K562 (cell line): Measurements from ENCODE around the gene LASP1. TPM values are rescaled to one million over a fixed set of nuclear protein-coding genes. Genes with fewer than 3 reads are reported as not detected.
A peak's percentile ranks its signal among the peaks of the same experiment; 100 is the strongest.

Experiments used
- ATF4 ChIP-seq: fragments of 450-650 bp; formaldehyde crosslinking; IDR thresholded peaks from 2 replicates; pipeline ENCODE4 v1.4.0; 2022; ENCODE audit warnings: mild to moderate bottlenecking, moderate library complexity
- BCLAF1 ChIP-seq, 2 experiments: fragments of 450-650 bp in 1 of 2; IDR thresholded peaks; 2 replicates each; pipeline ENCODE4 v1.6.1; 2011 to 2017; ENCODE audit warnings: low read depth in 2 of 2, antibody characterized with exemption in 1 of 2, borderline replicate concordance in 1 of 2, low read length in 1 of 2, mild to moderate bottlenecking in 1 of 2, mixed read lengths in 1 of 2; ENCODE audit not compliant: control insufficient read depth in 1 of 2
- CBFB ChIP-seq: sonication (generic); formaldehyde crosslinking; IDR thresholded peaks from 2 replicates; pipeline ENCODE4 v1.4.0; 2020; ENCODE audit warnings: mild to moderate bottlenecking, missing genetic modification reagents
- CREB5 ChIP-seq: fragments of 250-450 bp; sonication (Bioruptor Pico); IDR thresholded peaks from 2 replicates; pipeline ENCODE4 v1.5.0; 2020; ENCODE audit warnings: mild to moderate bottlenecking
- DACH1 ChIP-seq: fragments of 450-650 bp; IDR thresholded peaks from 2 replicates; pipeline ENCODE4 v1.6.1; 2018; ENCODE audit not compliant: partially characterized antibody
- GATA2 ChIP-seq: sonication (generic); formaldehyde crosslinking; IDR thresholded peaks from 2 replicates; pipeline ENCODE4 v1.4.0; 2020; ENCODE audit warnings: mild to moderate bottlenecking, missing genetic modification reagents
- HIVEP1 ChIP-seq: fragments of 250-450 bp; sonication (Bioruptor Pico); IDR thresholded peaks from 2 replicates; pipeline ENCODE4 v1.4.0; 2020; ENCODE audit warnings: mild to moderate bottlenecking
- IFI16 ChIP-seq: fragments of 250-450 bp; sonication (Bioruptor Pico); IDR thresholded peaks from 2 replicates; pipeline ENCODE4 v2.1.2; 2022; ENCODE audit warnings: mild to moderate bottlenecking, inconsistent platforms
- KLF10 ChIP-seq: fragments of 250-450 bp; sonication (Bioruptor Pico); IDR thresholded peaks from 2 replicates; pipeline ENCODE4 v1.6.1; 2021; ENCODE audit warnings: matching md5 sums
- MCM7 ChIP-seq, 2 experiments: fragments of 450-650 bp; IDR thresholded peaks; 2 replicates each; pipeline ENCODE4 v1.6.1; 2016 to 2018
- MLX ChIP-seq, 2 experiments: fragments of 450-650 bp in 1 of 2; sonication (generic) in 1 of 2; formaldehyde crosslinking; conservative IDR thresholded peaks; 2 replicates each; pipeline versions ENCODE4 v1.4.0 to v1.8.1; 2020 to 2022; ENCODE audit warnings: mild to moderate bottlenecking in 1 of 2, missing genetic modification reagents in 1 of 2
- PHF21A ChIP-seq: fragments of 450-650 bp; IDR thresholded peaks from 2 replicates; pipeline ENCODE4 v1.6.1; 2017; ENCODE audit warnings: low read depth, borderline replicate concordance
- POLR2H ChIP-seq: IDR thresholded peaks from 2 replicates; pipeline ENCODE4 v1.6.1; 2016; ENCODE audit warnings: missing genetic modification characterization, low read depth, mild to moderate bottlenecking, control low read depth, missing compliant biosample characterization, moderate library complexity
- SMARCB1 ChIP-seq: IDR thresholded peaks from 2 replicates; pipeline ENCODE4 v1.6.1; 2011; ENCODE audit warnings: improper control_type of control experiment, low read depth; ENCODE audit not compliant: insufficient read length
- SRF ChIP-seq, 2 experiments: fragments of 250-450, 450-650 bp in 1 of 2; sonication (Bioruptor Pico) in 1 of 2; sonication (generic) in 1 of 2; formaldehyde crosslinking; IDR thresholded peaks; 2 replicates each; pipeline versions ENCODE4 v1.5.0 to v1.5.1; 2020 to 2022; ENCODE audit warnings: mild to moderate bottlenecking in 1 of 2, missing genetic modification reagents in 1 of 2
- SRSF1 ChIP-seq: fragments of 200-400 bp; formaldehyde crosslinking; IDR thresholded peaks from 2 replicates; pipeline ENCODE4 v1.6.1; 2017; ENCODE audit warnings: mild to moderate bottlenecking, low read depth, low read length, moderate library complexity
- SRSF3 ChIP-seq: fragments of 200-400 bp; formaldehyde crosslinking; IDR thresholded peaks from 2 replicates; pipeline ENCODE4 v1.6.1; 2016; ENCODE audit warnings: mild to moderate bottlenecking, low read length, moderate library complexity; ENCODE audit not compliant: insufficient read depth
- TAF7 ChIP-seq: fragments of 450-650 bp; IDR thresholded peaks from 2 replicates; pipeline ENCODE4 v1.6.1; 2016; ENCODE audit warnings: missing genetic modification characterization, missing compliant biosample characterization
- TEAD2 ChIP-seq: fragments of 450-650 bp; IDR thresholded peaks from 2 replicates; pipeline ENCODE4 v1.6.1; 2016; ENCODE audit warnings: missing genetic modification characterization, control low read depth, missing compliant biosample characterization
- ZNF121 ChIP-seq: sonication (generic); formaldehyde crosslinking; conservative IDR thresholded peaks from 2 replicates; pipeline ENCODE4 v1.8.0; 2022; ENCODE audit warnings: missing genetic modification reagents
- ZNF197 ChIP-seq: fragments of 200-800 bp; sonication (Bioruptor generic); IDR thresholded peaks from 2 replicates; pipeline ENCODE4 v1.6.1; 2016; ENCODE audit warnings: low read depth, missing genetic modification characterization, missing compliant biosample characterization
- ZNF561 ChIP-seq: fragments of 450-650 bp; formaldehyde crosslinking; conservative IDR thresholded peaks from 2 replicates; pipeline ENCODE4 v1.4.0; 2020; ENCODE audit warnings: mild to moderate bottlenecking, moderate library complexity
- polyA plus RNA-seq, 8 experiments: library from polyadenylated mRNA; depleted of rRNA in 4 of 8; stranded (reverse) in 5 of 8; unstranded in 3 of 8; fragments of >200 nt; fragmentation: Nextera tagmentation in 2 of 8; fragmentation: Illumina TruSeq in 1 of 8; extraction: Ambion mirVana in 2 of 8; extraction: Trizol in 1 of 8; gene quantifications; 2 replicates each; pipeline versions ENCODE4 v1.2.1 to v1.2.3, GENCODE V29; 2011 to 2014; ENCODE audit warnings: inconsistent platforms in 1 of 8, missing spikeins in 1 of 8
- total RNA-seq, 7 experiments: library from RNA; depleted of rRNA in 6 of 7; stranded (reverse); fragments of >200 nt in 6 of 7; fragmentation: Illumina TruSeq in 2 of 7; extraction: Trizol in 2 of 7; gene quantifications; 2 replicates each; pipeline versions ENCODE4 v1.2.1 to v1.2.3, GENCODE V29; 2011 to 2021; ENCODE audit warnings: low replicate concordance in 1 of 7

LASP1 gene
- total and polyA plus RNA-seq, 9 of the 15 experiments (the other 6 are each of a cell fraction or from before 2014, with no cell fraction given) = 23.0 to 125 (median 55.3) TPM

- TF ChIP-seq CREB5 (CRISPR knock-in tag) (no peak; the same call in 1 of the 2 replicates), POLR2H (tag) (peak; percentile 90), ZNF197 (CRISPR knock-in tag) (0 out of 2 replicates have a peak, but pooled peaks have one; percentile 57), BCLAF1 (IDR thresholded peaks at IDR 0.05; ENCODE audit: borderline replicate concordance in 1 of 2, control insufficient read depth in 1 of 2, low read depth in 2 of 2, low read length in 1 of 2) (no peak), SRSF3 (no peak), MLX (CRISPR knock-in tag; conservative IDR thresholded peaks at IDR 0.05) (no peak; a peak in 1 of 4 replicates), DACH1 (peak; percentile 45), SRSF1 (no peak), HIVEP1 (CRISPR knock-in tag) (no peak), SRF (CRISPR knock-in tag; IDR thresholded peaks at IDR 0.05) (no peak), ZNF561 (no peak), MCM7 (IDR thresholded peaks at IDR 0.05) (no peak), KLF10 (CRISPR knock-in tag) (no peak), PHF21A (no peak), IFI16 (CRISPR knock-in tag) (no peak), TEAD2 (tag) (no peak), GATA2 (no peak), ZNF121 (no peak), TAF7 (peak; percentile 88), CBFB (CRISPR knock-in tag) (peak; percentile 71; the same call in 1 of the 2 replicates), ATF4 (CRISPR knock-in tag) (no peak), SMARCB1 (no peak)
These were observed 44.7 kb upstream of the LASP1 start, which contains the start of gene CWC25 (continued) for GRCh38 chr17:38824899-38825761.
